Neural progenitor cell (in vitro differentiated cells): Measurements from ENCODE around the gene POGLUT2.

Experiments used
- EZH2 ChIP-seq: fragments of 200-600 bp; sonication (generic); IDR thresholded peaks from 2 replicates; pipeline ENCODE4 v1.6.1; 2017; ENCODE audit warnings: antibody characterized with exemption, mild to moderate bottlenecking, moderate library complexity
- EZH2phosphoT487 ChIP-seq: fragments of 200-600 bp; sonication (generic); IDR thresholded peaks from 2 replicates; pipeline ENCODE4 v1.6.1; 2017; ENCODE audit warnings: antibody characterized with exemption
- TF ChIP-seq, protein P1 (sequence below): fragments of 200-600 bp; sonication (generic); IDR thresholded peaks from 2 replicates; pipeline ENCODE4 v1.5.1; 2017; ENCODE audit warnings: antibody characterized with exemption, mild to moderate bottlenecking

DNA sequence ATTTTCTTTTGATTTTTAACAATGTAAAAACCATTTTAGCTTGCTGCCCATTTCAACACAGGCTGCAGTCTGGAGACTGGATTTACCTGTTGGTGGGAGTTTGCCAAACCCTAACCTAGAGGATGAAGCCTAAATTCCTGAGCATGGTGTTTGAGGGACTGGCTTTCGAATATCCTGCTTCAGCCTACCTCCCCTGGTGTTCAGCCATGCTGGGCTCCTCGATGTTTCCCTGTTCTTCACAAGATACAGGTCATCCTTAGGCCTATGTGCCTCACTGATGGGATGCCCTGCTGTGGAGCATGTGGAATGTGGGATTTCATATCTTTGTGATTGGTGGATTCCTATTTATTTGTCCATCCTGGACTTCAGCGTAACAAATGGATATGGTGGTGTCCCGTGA, 26.6 kb upstream of the POGLUT2 start:
- TF ChIP-seq, protein P1, sequence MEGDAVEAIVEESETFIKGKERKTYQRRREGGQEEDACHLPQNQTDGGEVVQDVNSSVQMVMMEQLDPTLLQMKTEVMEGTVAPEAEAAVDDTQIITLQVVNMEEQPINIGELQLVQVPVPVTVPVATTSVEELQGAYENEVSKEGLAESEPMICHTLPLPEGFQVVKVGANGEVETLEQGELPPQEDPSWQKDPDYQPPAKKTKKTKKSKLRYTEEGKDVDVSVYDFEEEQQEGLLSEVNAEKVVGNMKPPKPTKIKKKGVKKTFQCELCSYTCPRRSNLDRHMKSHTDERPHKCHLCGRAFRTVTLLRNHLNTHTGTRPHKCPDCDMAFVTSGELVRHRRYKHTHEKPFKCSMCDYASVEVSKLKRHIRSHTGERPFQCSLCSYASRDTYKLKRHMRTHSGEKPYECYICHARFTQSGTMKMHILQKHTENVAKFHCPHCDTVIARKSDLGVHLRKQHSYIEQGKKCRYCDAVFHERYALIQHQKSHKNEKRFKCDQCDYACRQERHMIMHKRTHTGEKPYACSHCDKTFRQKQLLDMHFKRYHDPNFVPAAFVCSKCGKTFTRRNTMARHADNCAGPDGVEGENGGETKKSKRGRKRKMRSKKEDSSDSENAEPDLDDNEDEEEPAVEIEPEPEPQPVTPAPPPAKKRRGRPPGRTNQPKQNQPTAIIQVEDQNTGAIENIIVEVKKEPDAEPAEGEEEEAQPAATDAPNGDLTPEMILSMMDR, result no peak
- no peak for TF ChIP-seq EZH2
- no peak for TF ChIP-seq EZH2phosphoT487
